HG03097 (cell line): Measurements from ENCODE around the gene MIA2.

ENCODE experiments used
- ATAC-seq: cut with Tn5 transposase; IDR thresholded peaks from one replicate; pipeline ENCODE4 v1.9.1; 2021; ENCODE audit not compliant: unreplicated experiment, low FRiP score

Gene MIA2

GRCh38 chr14:39376667-39377403, 143.1 kb downstream of the MIA2 start:
- ATAC-seq = no peak

- no peak for ATAC-seq
These were observed 147.7 kb downstream of the MIA2 start for GRCh38 chr14:39381366-39381765.

GRCh38 chr14:39382463-39382862, 148.7 kb downstream of the MIA2 start:
- no peak for ATAC-seq

GRCh38 chr14:39383026-39383660, 149.4 kb downstream of the MIA2 start:
- ATAC-seq = no peak

GRCh38 chr14:39383741-39384140, 150.0 kb downstream of the MIA2 start:
- ATAC-seq = no peak

GRCh38 chr14:39384177-39384576, 150.5 kb downstream of the MIA2 start:
- no peak for ATAC-seq

GRCh38 chr14:39393289-39393688, 159.6 kb downstream of the MIA2 start:
- no peak for ATAC-seq

- ATAC-seq = no peak
These were observed 162.0 kb downstream of the MIA2 start for GRCh38 chr14:39395555-39396254.

GRCh38 chr14:39396448-39396847, 162.7 kb downstream of the MIA2 start:
- ATAC-seq = no peak

- ATAC-seq = no peak
These were observed 164.7 kb downstream of the MIA2 start for GRCh38 chr14:39398382-39398781.

- ATAC-seq = no peak
These were observed 172.8 kb downstream of the MIA2 start for GRCh38 chr14:39406560-39406959.

- no peak for ATAC-seq
These were observed 182.4 kb downstream of the MIA2 start for GRCh38 chr14:39416072-39416471.

GRCh38 chr14:39417014-39417413, 183.3 kb downstream of the MIA2 start:
- no peak for ATAC-seq

- no peak for ATAC-seq
These were observed 185.6 kb downstream of the MIA2 start for GRCh38 chr14:39419272-39419671.

- ATAC-seq = no peak
These were observed 188.5 kb downstream of the MIA2 start for GRCh38 chr14:39422243-39422642.

- ATAC-seq = no peak
These were observed 190.1 kb downstream of the MIA2 start for GRCh38 chr14:39423793-39424192.

- ATAC-seq = no peak
These were observed 192.2 kb downstream of the MIA2 start for GRCh38 chr14:39425947-39426346.

GRCh38 chr14:39426605-39427004, 192.9 kb downstream of the MIA2 start:
- no peak for ATAC-seq

- ATAC-seq = no peak
These were observed 194.4 kb downstream of the MIA2 start for GRCh38 chr14:39428118-39428517.

GRCh38 chr14:39430762-39431415, 197.2 kb downstream of the MIA2 start:
- no peak for ATAC-seq
